ENCODE results near the gene KHNYN. TPM values are rescaled to one million over a fixed set of nuclear protein-coding genes. Genes with fewer than 3 reads are reported as not detected.

KHNYN gene
- total RNA-seq, 1 experiment from 2014 or later = 25.1 TPM

DNA sequence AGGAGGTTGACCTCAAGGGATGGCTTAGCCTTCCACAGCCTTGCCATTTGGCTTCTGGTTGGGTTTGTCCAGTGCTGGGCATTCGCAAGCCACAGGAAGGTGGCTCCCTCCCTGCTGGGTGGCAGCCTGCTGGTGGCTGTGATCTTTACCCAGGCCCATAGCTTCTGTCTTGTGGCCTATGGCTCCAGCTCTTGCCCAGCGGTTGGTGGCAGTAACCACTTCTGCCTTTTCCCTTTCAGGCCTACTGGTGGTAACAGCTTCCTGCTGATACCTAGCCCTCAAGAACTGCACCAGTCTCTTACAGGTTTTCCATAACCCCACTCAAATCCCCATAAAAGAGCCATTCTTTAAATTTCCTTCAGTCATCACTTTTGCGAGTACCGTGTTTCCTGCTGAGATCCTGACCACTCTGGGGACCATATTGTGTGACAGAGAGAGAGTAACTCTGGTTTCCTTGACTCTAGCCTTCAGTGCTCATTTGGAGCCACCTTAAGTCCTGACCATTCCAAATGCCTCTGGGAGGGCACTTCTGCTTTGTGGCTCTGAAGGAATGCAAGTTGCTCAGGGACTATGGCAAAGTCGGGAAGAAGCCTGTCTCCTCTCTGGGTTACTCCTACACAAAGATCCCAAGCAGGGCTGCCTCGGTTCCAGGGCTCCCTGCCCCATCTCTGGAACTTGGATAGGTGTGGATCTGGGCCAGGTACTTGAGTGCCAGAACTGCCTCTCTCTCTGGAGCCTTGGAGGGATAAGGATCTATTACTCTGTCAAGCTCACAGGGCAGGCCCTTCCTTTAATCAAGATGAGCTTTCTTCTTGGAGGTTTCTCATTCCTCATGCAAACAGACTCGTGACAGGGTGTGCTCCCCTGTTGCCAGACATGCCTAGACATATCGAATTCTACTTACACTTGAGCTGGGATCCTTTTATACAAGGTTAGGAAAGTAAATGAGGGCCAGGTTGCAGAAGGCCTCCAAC is 33.9 kb upstream of the KHNYN start:
- Histone ChIP-seq H3K36me3 (no peaks in the 10 kb centered on the region), H3K27me3 (replicated peaks) (no peaks in the 10 kb centered on the region), H3K4me1 (replicated peaks) (peaks cover 11% of the 10 kb centered on the region), H3K4me3 (no peak overlapping the region), H3K9me3 (replicated peaks) (no peaks in the 10 kb centered on the region), H3K27ac (no peak overlapping the region)
- no peak for DNase-seq (ENCODE audit: low read depth in 1 of 2, low spot score in 2 of 2)

DNA sequence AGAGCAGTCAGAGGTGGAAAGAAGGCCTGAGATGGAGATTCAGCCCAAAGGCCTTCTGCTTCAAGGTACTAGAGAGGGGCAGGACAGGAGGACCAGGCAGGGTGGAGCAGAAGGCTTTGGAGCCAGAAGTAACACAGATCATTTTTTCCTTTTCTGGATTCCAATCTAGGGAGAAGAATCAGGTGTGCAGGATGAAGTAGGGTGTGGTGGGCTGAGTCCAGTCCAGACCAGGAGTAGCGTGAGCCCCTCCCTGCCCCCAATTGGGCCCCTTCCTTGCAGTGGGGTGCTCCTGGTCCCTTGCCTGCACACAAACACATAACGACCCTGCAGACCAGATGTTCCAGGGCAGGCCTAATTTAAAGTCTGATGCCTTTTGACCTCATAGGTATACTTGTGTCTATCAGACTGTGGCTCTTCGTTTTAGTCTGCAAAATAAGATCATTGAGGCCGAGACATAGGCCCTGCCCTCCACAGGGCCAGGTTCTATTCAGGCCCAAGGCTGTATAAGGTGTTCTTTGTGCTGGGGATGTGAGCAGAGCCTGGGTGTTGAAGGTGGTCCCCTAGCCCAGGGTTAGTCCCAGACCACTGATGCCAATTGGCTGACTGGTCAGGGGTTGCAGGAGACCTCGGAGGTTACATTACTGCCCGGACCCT is 32.0 kb upstream of the KHNYN start:
- no peaks in the 10 kb centered on the region for H3K9me3 ChIP-seq (replicated peaks)
- no peak overlapping the region for H3K27ac ChIP-seq
- H3K27me3 ChIP-seq (replicated peaks) = no peaks in the 10 kb centered on the region
- DNase-seq (ENCODE audit: low read depth in 1 of 2, low spot score in 2 of 2) = no peak
- H3K36me3 ChIP-seq = no peaks in the 10 kb centered on the region
- no peak overlapping the region for H3K4me3 ChIP-seq
- peaks cover 5% of the 10 kb centered on the region for H3K4me1 ChIP-seq (replicated peaks)

DNA sequence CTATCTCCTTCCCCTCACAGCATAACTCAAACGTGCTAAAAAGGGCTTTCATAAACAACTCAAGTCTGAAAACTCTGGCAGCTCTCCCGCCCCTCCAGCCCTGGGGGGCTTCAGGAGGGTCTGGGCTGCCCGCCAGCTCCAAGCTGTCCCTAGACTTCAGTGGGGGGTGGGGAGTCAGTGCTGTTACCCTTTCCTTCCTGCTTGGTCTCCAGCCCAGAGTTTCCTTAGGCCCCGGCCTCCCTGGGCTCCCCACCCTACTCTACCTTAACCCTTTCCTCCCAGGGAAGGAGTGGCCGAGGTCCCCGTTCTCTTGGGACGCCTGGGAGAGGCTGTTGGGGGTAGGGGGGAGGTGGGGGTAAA is 31.5 kb upstream of the KHNYN start:
- H3K36me3 ChIP-seq = no peaks in the 10 kb centered on the region
- peaks cover 8% of the 10 kb centered on the region for H3K4me1 ChIP-seq (replicated peaks)
- H3K9me3 ChIP-seq (replicated peaks) = no peaks in the 10 kb centered on the region
- no peaks in the 10 kb centered on the region for H3K27me3 ChIP-seq (replicated peaks)
- H3K4me3 ChIP-seq = no peak overlapping the region
- no peak overlapping the region for H3K27ac ChIP-seq
- no peak for DNase-seq (ENCODE audit: low read depth in 1 of 2, low spot score in 2 of 2)

DNA sequence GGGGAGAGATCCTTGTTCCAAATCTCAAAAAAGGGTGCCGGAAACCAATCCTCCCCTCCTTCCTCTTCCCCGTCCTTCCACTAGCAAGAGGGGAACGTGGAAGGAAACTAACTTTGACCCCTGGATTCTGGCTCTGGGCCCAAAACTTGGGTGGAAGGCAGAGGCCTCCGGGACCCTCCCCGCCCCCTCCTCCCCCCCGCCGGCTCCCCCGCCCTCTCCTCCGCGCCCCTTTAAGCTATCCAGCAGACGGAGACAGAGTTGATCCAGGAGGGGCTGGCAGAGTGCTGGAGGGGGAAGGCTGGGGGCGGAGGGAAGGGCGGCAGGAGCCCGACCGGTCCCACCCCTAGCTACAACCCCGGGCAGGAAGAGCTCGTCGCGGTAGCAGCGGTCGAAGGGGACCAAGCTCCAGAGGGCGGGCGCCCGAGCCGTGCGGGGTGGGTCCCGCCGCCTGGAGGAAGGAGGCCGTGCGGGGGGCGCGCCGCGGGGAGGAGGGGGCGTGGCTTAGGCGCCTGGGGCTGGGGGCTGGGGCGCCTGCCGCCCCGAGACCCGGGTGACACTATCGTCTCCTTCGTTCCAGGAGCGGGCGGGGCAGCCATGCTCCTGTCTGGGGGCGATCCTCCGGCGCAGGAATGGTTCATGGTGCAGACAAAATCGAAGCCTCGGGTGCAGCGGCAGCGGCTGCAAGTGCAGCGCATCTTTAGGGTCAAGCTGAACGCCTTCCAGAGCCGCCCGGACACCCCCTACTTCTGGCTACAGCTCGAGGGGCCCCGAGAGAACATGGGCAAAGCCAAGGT is 30.9 kb upstream of the KHNYN start, which contains the start of gene NYNRIN:
TSS of gene NYNRIN (plus strand) at position 351 of the 794 bp plus-strand sequence. CDS start at position 595, 244 bp downstream.
- no peak for DNase-seq (ENCODE audit: low read depth in 1 of 2, low spot score in 2 of 2)
- peaks cover 12% of the 10 kb centered on the region for H3K4me1 ChIP-seq (replicated peaks)
- peak within 1 kb of the TSS; percentile 37 for H3K4me3 ChIP-seq
- no peak within 1 kb of the TSS for H3K27ac ChIP-seq
- no peaks in the 10 kb centered on the region for H3K36me3 ChIP-seq
- no peaks in the 10 kb centered on the region for H3K27me3 ChIP-seq (replicated peaks)
- H3K9me3 ChIP-seq (replicated peaks) = no peaks in the 10 kb centered on the region

DNA sequence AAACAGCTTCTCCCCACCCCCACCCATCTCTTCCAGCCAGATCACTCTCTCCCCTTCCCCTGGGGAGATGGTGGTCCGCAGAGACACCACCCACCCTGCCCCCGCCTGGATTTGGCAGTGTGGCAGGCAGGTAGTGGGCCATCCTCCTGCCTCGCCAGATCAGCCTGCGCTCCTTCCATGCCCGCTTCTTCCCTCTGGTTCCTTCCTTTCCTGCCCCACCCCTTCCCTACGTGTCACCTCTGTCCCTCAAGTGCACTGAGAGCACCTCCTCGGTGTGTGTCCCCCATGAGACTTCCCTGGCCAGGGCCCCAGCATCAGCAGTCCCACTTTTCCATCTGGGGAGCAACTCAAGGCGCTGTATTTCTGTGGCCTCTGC is 30.3 kb upstream of the KHNYN start:
- Histone ChIP-seq H3K27me3 (replicated peaks) (no peaks in the 10 kb centered on the region), H3K4me3 (peak overlapping the region; percentile 37), H3K9me3 (replicated peaks) (no peaks in the 10 kb centered on the region), H3K36me3 (no peaks in the 10 kb centered on the region), H3K27ac (no peak overlapping the region), H3K4me1 (replicated peaks) (peaks cover 12% of the 10 kb centered on the region)
- no peak for DNase-seq (ENCODE audit: low read depth in 1 of 2, low spot score in 2 of 2)

DNA sequence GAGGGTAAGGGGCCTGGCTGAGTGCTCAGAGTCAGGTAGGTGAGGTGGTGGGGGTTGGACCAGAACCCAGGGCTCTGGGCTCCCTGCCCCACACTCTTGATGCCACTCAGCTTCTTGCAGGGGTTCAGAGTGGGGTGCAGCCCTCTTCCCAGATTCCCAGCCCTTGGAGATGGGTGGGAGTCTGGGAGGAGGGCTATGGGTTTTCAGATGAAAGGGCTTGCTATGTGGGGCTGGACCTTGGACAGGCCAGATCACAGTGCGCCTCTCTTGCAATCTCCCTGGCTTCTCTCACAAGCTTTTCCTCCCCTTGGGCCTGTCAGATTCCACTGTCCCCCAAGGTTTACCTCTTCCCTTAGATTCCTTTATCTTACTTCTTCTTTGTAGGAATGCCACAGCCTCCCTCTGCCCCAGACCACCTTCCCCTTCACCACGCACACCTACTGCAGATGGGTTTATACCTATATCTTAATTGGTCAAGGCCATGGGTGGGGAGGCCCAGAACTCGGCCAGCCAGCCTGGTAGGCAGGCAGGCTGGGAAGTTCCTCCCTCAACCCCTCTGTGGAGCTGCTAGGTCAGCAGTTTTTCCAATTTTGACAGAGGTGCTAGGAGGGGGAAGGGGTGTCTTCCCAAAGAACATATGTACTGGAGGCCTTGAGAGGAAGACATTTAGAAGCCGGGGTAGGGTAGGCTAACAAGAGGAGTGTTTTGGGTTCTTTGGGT is 29.6 kb upstream of the KHNYN start:
- Histone ChIP-seq H3K27ac (no peak overlapping the region), H3K27me3 (replicated peaks) (no peaks in the 10 kb centered on the region), H3K36me3 (no peaks in the 10 kb centered on the region), H3K4me1 (replicated peaks) (peaks cover 12% of the 10 kb centered on the region), H3K4me3 (no peak overlapping the region), H3K9me3 (replicated peaks) (no peaks in the 10 kb centered on the region)
- DNase-seq (ENCODE audit: low read depth in 1 of 2, low spot score in 2 of 2) = no peak

DNA sequence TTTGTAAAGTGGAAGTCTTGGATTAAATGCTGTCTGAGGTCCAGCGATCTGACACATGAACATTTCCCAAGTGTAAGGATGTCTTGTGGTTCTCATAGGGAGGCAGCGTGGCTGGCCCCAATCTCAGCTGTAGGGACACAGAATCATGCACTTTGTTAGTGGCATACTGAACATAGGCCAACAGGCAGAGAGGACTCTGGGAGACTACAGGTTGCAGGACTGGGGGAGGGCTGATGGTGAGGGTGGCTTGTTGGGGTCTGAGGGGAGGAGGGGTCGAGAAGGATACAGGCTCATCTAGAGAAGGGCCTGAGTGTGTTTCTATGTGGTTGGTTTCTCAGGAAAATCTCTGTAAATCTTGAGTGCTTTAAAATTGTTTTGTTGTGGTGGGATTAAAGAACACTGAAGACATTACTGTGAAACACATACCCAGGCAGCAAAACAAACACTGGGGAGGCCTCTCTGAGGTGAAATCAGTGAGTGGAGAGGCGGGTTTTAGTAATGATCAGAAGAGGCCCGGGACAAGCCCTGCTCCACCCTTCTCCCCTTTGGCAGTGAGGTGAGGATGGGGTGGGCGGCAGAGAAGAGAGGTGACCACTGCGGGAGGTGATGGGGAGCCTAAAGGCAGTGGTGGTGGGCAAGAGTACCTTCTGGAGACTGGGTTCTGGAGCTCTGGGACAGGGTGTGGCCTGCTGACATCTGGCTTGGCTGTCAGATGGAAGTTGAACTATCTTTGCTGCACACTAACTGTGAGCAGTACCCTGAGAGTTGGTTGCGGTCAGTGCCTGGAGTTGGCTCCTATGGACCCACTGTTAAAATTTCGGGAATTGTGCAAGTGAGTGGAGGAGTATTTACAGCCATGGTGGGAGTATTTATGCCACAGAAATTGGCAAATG is 27.7 kb upstream of the KHNYN start:
- Histone ChIP-seq H3K27me3 (replicated peaks) (no peaks in the 10 kb centered on the region), H3K9me3 (replicated peaks) (no peaks in the 10 kb centered on the region), H3K36me3 (no peaks in the 10 kb centered on the region), H3K4me1 (replicated peaks) (peaks cover 12% of the 10 kb centered on the region), H3K4me3 (no peak overlapping the region), H3K27ac (no peak overlapping the region)
- DNase-seq (ENCODE audit: low read depth in 1 of 2, low spot score in 2 of 2) = no peak

DNA sequence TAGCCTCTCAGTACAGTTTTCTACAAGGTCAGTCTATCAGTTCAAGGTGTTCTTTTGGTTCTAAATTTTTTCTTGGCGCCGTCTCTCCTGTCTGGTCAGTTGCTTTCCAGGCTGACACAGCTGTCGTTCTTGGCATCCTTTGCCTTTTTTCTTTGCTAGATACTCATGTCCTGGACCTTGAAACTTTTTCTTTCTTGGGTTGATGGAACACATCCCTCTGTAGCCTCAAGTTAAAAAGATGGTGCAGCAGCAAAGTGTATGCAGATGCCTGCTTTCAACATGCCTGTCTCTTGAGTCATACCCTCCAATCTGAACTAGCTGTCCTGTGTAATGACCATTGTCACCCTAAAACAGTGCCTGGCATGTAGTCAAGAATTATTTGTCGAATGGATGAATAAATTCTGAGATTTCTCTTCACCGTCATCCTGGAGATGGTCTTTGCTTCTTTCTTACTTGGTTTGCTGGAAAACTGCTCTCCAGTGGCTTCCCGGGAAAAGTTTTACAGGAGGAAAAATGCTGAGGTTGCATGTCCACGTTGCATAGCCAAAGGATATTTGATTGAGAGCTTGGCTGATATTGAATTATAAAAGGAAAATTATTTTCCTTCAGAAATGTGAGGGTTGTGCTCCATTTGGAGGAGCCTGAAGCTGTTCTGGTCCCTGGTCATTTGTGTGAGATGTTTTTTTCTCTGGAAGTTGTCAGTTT is 26.3 kb upstream of the KHNYN start:
- Histone ChIP-seq H3K9me3 (replicated peaks) (no peaks in the 10 kb centered on the region), H3K27me3 (replicated peaks) (no peaks in the 10 kb centered on the region), H3K36me3 (no peaks in the 10 kb centered on the region), H3K27ac (no peak overlapping the region), H3K4me3 (no peak overlapping the region), H3K4me1 (replicated peaks) (peaks cover 12% of the 10 kb centered on the region)
- peak in 1 of 2 experiments; percentile 25 for DNase-seq (ENCODE audit: low read depth in 1 of 2, low spot score in 2 of 2)

DNA sequence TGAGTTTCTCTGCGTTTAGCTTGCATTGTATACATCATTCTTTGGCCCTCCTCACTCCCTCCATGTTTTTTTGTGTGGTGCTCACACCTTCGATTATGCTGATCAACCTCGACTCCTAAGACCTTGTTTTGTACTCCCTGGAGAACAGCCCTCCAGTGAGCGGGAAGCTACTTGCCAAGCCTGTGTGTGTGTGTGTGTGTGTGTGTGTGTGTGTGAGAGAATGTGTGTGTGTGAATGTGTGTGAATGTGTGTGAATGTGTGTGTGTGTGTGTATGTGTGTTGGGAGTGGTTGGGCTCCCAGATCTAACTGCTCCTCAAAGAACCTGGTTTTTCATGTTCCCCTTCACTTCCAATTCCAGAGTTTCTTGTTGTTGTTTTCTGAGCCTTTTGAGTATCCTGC is 24.9 kb upstream of the KHNYN start:
- H3K9me3 ChIP-seq (replicated peaks) = no peaks in the 10 kb centered on the region
- no peak overlapping the region for H3K27ac ChIP-seq
- no peaks in the 10 kb centered on the region for H3K27me3 ChIP-seq (replicated peaks)
- no peak overlapping the region for H3K4me3 ChIP-seq
- H3K4me1 ChIP-seq (replicated peaks) = peaks cover 7% of the 10 kb centered on the region
- no peaks in the 10 kb centered on the region for H3K36me3 ChIP-seq
- DNase-seq (ENCODE audit: low read depth in 1 of 2, low spot score in 2 of 2) = no peak

DNA sequence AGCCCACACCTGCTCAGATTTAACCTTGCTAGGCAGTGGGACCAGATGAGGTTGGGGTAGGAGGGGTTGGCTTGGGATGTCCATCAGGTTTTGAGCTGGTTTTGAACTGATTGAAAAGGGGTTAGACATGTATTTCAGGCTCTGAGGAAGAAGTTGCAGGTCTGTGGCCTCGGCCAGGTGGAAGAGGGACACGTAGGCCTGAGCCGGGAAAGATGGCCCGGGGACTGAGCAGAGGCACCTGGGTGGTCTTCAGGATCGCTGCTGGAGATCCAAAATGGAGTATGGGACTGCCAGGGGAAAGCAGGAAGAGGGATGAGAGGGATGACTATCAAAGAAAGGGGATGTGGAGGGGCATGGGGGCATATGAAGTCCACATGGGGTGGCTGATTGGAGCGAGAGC is 23.3 kb upstream of the KHNYN start:
- DNase-seq (ENCODE audit: low read depth in 1 of 2, low spot score in 2 of 2) = no peak
- H3K9me3 ChIP-seq (replicated peaks) = no peaks in the 10 kb centered on the region

DNA sequence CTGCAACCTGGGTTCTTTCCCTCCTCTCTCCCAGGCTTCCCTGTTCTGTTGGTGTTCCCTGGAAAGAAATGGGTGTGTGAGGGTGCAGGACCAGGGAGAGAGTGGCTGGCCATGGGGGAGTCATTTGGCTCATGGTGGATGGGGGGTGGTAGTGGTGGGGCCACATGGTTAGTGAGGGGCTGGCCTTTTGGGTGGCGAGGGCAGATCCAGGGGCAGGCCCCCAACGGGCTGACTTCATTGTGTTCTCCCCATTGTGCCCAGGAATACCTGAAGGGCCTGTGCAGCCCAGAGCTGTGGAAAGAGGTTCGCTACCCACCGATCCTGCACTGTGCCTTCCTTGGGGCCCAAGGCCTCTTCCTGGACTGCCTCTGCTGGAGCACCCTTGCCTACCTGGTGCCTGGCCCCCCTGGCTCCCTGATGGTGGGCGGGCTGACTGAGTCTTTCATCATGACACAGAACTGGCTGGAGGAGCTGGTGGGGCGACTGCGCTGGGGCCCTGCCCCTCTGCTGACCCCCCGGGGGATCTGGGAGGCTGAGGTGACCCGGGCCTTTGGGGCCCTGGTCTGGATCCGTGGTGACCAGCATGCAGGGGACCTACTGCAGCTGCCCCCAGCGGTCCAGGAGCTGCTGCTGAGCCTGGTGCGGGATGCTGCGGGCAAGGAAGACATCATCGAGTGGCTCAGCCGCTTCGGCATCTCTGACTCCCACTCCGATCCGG is 22.0 kb upstream of the KHNYN start:
- Histone ChIP-seq H3K4me3 (no peak overlapping the region), H3K27me3 (replicated peaks) (no peaks in the 10 kb centered on the region), H3K9me3 (replicated peaks) (no peaks in the 10 kb centered on the region), H3K36me3 (no peaks in the 10 kb centered on the region), H3K4me1 (replicated peaks) (peaks cover 7% of the 10 kb centered on the region), H3K27ac (no peak overlapping the region)
- DNase-seq (ENCODE audit: low read depth in 1 of 2, low spot score in 2 of 2) = no peak

More for the DNA sequence above, 23.3 kb upstream of the KHNYN start:
- Histone ChIP-seq H3K36me3 (no peaks in the 10 kb centered on the region), H3K27me3 (replicated peaks) (no peaks in the 10 kb centered on the region), H3K4me3 (no peak overlapping the region), H3K27ac (no peak overlapping the region), H3K4me1 (replicated peaks) (peaks cover 7% of the 10 kb centered on the region)

DNA sequence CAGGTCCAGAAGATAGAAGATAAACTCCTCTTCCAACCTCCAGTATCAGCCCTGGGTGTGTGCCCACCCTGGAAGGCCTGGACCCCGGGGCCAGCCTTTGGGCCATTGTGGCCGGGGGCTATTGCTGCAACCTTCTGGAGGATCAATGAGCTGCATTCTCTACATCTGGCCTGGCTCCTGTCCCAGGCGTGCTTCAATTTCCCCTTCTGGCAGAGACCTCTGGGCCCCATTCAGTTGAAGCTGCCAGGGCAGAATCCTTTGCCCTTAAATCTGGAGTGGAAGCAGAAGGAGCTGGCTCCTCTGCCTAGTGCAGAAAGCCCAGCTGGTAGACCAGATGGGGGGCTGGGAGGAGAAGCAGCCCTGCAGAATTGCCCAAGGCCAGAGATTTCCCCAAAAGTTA is 21.0 kb upstream of the KHNYN start:
- Histone ChIP-seq H3K27ac (no peak overlapping the region), H3K36me3 (no peaks in the 10 kb centered on the region), H3K4me1 (replicated peaks) (no peaks in the 10 kb centered on the region), H3K9me3 (replicated peaks) (no peaks in the 10 kb centered on the region), H3K27me3 (replicated peaks) (no peaks in the 10 kb centered on the region), H3K4me3 (no peak overlapping the region)
- DNase-seq (ENCODE audit: low read depth in 1 of 2, low spot score in 2 of 2) = no peak
